ENCODE data around the gene TENM3. TPM values are rescaled to one million over a fixed set of nuclear protein-coding genes. Genes with fewer than 3 reads are reported as not detected.
"Not testable (repeated sequence)": the region's sequence is repeated elsewhere in the genome, so short reads cannot be mapped to it uniquely, and the experiment has no call there.

The TENM3 gene
- polyA plus RNA-seq, 1 experiment: 54.9 TPM

DNA sequence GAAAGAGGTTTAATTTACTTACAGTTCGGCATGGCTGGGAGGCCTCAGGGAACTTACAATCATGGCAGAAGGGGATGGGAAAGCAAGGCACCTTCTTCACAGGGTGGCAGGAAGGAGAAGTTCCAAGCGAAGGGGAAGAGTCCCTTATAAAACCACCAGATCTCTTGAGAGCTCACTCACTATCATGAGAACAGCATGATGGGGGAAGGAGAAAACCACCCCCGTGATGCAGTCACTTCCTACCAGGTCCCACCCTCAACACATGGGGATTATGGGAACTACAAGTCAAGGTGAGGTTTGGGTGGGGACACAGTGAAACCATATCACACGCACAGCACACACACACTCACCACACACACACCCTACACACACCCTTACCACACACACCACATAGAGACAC lies 569.7 kb downstream of the TENM3 start:
- ChIA-PET POLR2A (no interaction called here), CTCF (no interaction called here)
- Histone ChIP-seq H3K4me3 (ENCODE audit: low read depth, low read length) (no peak overlapping the region), H3K27me3 (ENCODE audit: control insufficient read depth, insufficient read depth, low read length) (no peaks in the 10 kb centered on the region), H3K27ac (ENCODE audit: low read depth, low read length) (no peak overlapping the region), H3K9me3 (ENCODE audit: control insufficient read depth, insufficient read depth, low read length) (peaks cover 35% of the 10 kb centered on the region)
- no peak for DNase-seq (ENCODE audit: low read depth, low spot score)
- TF ChIP-seq, protein P1, sequence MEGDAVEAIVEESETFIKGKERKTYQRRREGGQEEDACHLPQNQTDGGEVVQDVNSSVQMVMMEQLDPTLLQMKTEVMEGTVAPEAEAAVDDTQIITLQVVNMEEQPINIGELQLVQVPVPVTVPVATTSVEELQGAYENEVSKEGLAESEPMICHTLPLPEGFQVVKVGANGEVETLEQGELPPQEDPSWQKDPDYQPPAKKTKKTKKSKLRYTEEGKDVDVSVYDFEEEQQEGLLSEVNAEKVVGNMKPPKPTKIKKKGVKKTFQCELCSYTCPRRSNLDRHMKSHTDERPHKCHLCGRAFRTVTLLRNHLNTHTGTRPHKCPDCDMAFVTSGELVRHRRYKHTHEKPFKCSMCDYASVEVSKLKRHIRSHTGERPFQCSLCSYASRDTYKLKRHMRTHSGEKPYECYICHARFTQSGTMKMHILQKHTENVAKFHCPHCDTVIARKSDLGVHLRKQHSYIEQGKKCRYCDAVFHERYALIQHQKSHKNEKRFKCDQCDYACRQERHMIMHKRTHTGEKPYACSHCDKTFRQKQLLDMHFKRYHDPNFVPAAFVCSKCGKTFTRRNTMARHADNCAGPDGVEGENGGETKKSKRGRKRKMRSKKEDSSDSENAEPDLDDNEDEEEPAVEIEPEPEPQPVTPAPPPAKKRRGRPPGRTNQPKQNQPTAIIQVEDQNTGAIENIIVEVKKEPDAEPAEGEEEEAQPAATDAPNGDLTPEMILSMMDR (IDR thresholded peaks at IDR 0.05; ENCODE audit: low read depth, low read length): no peak

DNA sequence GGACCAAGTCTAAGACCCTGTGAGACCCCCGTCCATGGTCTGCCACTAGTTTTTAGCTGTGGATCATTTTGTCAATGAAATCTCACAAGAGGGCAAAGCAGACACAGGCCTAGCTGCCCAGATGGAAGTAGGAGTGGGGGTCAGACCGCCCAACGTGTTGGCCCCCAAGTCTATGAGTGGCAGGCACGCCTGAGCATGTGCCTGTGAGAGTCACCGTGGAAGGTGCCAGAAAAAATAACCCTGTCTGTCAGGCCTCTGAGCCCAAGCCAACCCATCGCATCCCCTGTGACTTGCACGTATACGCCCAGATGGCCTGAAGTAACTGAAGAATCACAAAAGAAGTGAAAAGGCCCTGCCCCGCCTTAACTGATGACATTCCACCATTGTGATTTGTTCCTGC lies 570.9 kb downstream of the TENM3 start:
- H3K4me3 ChIP-seq (ENCODE audit: low read depth, low read length); DNase-seq (ENCODE audit: low read depth, low spot score); H3K27ac ChIP-seq (ENCODE audit: low read depth, low read length); CTCF ChIA-PET; POLR2A ChIA-PET; H3K27me3 ChIP-seq (ENCODE audit: control insufficient read depth, insufficient read depth, low read length): not testable (repeated sequence)
- peaks cover 24% of the 10 kb centered on the region for H3K9me3 ChIP-seq (ENCODE audit: control insufficient read depth, insufficient read depth, low read length)

DNA sequence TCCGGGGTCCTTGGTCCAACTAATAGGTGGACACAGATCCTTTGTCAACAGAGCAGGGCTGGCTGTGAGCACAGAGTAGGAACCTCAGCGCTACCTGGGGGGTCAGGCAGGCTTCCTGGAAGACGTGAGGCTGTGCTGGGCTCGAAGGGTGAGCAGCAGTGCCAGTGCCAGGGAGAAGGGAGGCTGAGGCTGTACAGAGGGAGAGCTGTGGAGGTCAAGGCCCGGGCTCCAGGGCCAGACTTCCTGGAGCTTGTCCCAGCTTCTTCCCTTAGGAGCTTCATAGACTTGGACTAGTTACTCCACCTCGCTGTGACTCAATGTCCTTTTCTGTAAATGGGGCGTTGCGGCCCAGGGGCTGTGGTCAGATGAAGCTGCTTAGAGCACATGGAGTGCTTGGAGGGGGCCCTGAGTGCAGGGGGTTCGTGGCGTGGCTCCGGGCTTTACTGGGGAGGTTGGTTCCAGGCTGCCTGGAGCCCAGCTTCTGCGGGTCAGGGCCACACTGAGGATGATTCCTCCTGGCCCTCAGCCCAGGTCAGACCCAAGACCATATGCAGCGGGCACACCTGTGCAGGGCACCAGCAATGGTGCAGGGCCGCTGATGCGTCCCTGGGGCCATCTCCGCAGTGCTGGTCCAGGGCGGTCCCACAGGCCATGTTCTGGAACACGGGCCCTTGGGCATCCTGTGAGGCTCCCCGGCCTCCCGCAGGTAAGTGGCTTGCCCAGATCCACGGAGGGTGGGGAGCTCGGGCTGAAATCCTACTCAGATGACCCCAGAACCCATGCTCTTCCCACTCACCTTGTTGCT lies 575.9 kb downstream of the TENM3 start:
- no peaks in the 10 kb centered on the region for H3K27me3 ChIP-seq (ENCODE audit: control insufficient read depth, insufficient read depth, low read length)
- DNase-seq (ENCODE audit: low read depth, low spot score): no peak
- TF ChIP-seq, protein P1 (IDR thresholded peaks at IDR 0.05; ENCODE audit: low read depth, low read length): no peak
- no peaks in the 10 kb centered on the region; the same call in 1 of the 2 replicates for H3K9me3 ChIP-seq (ENCODE audit: control insufficient read depth, insufficient read depth, low read length)
- CTCF ChIA-PET: no interaction called here
- no peak overlapping the region for H3K4me3 ChIP-seq (ENCODE audit: low read depth, low read length)
- POLR2A ChIA-PET: no interaction called here
- H3K27ac ChIP-seq (ENCODE audit: low read depth, low read length): no peak overlapping the region

DNA sequence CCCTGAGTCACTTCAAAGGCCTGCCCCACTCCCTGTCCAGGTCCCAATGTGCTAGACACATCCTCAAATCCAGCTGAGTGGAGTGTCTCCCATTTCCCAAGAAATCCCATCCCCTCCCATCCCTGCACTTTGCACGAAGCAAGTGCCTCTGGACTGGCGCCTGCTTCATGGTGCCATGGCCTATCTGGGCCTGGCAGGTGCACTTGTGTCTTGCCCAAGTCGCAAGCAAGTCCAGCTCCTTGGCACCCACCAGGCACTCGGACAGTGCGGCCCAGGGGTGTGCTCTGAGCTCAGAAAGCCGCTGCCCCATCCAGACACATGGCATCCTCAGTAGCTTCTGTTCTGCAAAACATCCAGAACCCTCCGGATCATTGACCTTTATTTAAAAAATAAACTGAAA lies 576.5 kb downstream of the TENM3 start:
- Histone ChIP-seq H3K27me3 (ENCODE audit: control insufficient read depth, insufficient read depth, low read length) (no peaks in the 10 kb centered on the region), H3K4me3 (ENCODE audit: low read depth, low read length) (no peak overlapping the region), H3K9me3 (ENCODE audit: control insufficient read depth, insufficient read depth, low read length) (no peaks in the 10 kb centered on the region; the same call in 1 of the 2 replicates), H3K27ac (ENCODE audit: low read depth, low read length) (no peak overlapping the region)
- TF ChIP-seq, protein P1 (IDR thresholded peaks at IDR 0.05; ENCODE audit: low read depth, low read length): no peak
- no peak for DNase-seq (ENCODE audit: low read depth, low spot score)
- POLR2A ChIA-PET: no interaction called here
- CTCF ChIA-PET: interaction anchor here (0.8 kb wide), 1 partner anchor 14 kb away, joined by 4 read pairs; no protein-coding TSS in a partner anchor

DNA sequence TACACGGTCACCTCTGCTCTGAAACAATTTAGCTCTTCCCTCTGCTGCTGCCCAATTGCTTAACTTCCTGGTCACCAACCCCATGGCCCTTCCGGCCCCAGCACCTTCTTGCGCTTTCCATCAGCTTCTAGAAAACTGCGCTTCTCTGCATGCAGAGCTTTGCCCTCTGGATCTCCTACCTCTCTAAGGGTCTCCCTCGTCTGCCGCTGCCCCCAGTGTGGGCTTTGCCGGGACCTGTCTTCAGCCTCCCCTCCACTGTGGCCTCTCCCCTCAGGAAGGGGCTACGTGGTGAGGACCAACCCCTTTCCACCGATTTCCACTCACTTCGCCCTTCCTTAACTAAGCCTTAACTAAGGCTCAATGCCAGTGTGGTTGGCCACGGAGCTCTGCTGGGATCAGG lies 579.4 kb downstream of the TENM3 start:
- TF ChIP-seq, protein P1 (IDR thresholded peaks at IDR 0.05; ENCODE audit: low read depth, low read length): no peak
- POLR2A ChIA-PET: no interaction called here

More for the DNA sequence above, 579.4 kb downstream of the TENM3 start:
- H3K9me3 ChIP-seq (ENCODE audit: control insufficient read depth, insufficient read depth, low read length): no peaks in the 10 kb centered on the region; the same call in 1 of the 2 replicates
- CTCF ChIA-PET: no interaction called here
- DNase-seq (ENCODE audit: low read depth, low spot score): no peak
- no peaks in the 10 kb centered on the region for H3K27me3 ChIP-seq (ENCODE audit: control insufficient read depth, insufficient read depth, low read length)
- no peak overlapping the region for H3K27ac ChIP-seq (ENCODE audit: low read depth, low read length)
- H3K4me3 ChIP-seq (ENCODE audit: low read depth, low read length): no peak overlapping the region
